C4-2B (cell line): ENCODE results near the gene CD300LD.
"Not testable (repeated sequence)": the region's sequence is repeated elsewhere in the genome, so short reads cannot be mapped to it uniquely, and the experiment has no call there.

Source experiments
- H3K27ac ChIP-seq: fragments of 450-650 bp; 2 replicates; pipeline ENCODE4 v1.5.1; 2017
- ZFX ChIP-seq: fragments of 450-650 bp; IDR thresholded peaks from 2 replicates; pipeline ENCODE4 v1.6.1; 2017
- TF ChIP-seq, protein P1 (sequence below): fragments of 450-650 bp; conservative IDR thresholded peaks from 2 replicates; pipeline ENCODE4 v1.5.1; 2017; ENCODE audit warnings: mild to moderate bottlenecking

Gene CD300LD

DNA sequence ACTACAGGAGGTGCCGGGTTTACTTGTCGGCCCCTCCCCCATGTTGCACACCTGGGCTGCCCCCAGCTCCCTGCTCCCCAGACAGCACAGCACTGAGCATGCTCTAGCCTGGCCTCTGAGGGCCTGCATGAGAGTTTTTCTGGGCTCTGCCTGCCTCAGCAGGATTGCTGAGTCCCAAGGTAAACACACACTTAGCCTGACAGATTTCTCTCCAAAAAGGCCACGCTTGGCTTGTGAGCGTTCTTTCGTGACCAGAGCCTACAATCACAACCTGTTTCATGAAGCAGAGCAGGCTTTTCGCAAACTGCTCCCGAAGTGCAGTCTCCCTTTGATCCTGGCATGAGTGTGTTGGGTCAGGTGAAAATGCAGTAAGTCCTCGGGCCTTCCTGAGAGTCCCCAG lies 41.2 kb upstream of the CD300LD start:
- H3K27ac ChIP-seq, result no peak overlapping the region
- TF ChIP-seq, protein P1, sequence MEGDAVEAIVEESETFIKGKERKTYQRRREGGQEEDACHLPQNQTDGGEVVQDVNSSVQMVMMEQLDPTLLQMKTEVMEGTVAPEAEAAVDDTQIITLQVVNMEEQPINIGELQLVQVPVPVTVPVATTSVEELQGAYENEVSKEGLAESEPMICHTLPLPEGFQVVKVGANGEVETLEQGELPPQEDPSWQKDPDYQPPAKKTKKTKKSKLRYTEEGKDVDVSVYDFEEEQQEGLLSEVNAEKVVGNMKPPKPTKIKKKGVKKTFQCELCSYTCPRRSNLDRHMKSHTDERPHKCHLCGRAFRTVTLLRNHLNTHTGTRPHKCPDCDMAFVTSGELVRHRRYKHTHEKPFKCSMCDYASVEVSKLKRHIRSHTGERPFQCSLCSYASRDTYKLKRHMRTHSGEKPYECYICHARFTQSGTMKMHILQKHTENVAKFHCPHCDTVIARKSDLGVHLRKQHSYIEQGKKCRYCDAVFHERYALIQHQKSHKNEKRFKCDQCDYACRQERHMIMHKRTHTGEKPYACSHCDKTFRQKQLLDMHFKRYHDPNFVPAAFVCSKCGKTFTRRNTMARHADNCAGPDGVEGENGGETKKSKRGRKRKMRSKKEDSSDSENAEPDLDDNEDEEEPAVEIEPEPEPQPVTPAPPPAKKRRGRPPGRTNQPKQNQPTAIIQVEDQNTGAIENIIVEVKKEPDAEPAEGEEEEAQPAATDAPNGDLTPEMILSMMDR, result no peak

DNA sequence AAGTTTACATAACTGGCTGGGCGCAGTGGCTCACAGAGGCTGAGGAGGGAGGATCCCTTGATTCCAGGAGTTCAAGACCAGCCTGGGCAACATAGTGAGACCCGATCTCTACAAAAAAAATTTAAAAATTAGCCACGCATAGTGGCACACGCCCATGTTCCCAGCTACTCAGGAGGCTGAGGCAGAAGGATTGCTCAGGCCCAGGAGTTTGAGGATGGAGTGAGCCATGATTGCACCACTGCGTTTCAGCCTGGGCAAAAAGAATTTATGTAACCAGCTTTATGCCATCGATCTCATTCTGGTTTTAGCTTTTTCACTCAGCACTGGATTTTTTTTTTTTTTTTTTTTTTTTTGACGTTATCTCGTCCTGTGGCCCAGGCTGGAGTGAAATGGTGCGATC lies 40.5 kb upstream of the CD300LD start:
- no peak overlapping the region for H3K27ac ChIP-seq
- TF ChIP-seq, protein P1, result no peak
- no peak for TF ChIP-seq ZFX

DNA sequence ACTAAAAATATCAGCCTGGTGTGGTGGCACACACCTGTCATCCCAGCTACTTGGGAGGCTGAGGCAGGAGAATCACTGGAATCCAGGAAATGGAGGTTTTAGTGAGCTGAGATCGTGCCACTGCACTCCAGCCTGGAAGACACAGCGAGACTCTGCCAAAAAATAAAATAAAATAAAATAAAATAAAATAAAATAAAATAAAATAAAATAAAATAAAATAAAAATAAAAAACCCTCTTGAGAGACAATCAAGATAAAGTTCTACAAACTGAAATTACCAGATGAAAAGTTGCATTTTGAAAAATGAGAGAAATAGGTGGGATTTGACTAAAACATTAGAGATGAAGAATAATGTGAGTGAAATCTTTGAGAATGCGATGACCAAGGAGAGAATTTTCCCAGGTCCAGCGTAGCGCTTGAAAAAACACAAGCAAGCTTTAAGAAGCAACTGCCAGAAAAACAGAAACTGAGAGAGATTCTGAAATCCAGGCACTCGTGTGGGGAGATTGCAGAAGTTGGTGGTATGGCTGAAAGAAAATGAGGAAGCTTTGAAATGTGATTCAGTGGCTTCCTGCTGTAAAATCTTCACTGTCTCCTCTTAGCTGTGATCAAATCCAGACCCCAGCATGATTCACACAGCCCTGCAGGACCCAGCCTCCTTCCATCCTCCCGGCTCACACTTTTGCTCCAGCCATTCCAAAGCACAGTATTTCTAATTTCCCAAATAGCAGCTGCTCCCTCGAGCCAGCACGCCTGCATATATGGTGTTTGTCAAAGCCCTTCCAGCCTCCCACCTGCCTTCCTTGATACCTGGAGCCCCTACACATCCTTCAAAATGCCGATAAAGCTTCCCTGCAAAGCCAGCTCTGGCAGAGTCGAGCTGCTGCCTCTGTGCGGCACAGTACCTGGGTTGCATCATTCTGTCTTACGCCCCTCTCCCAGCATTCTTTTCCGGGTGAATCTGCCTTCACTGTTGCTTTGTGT lies 39.7 kb upstream of the CD300LD start:
- TF ChIP-seq, protein P1, result no peak
- no peak for TF ChIP-seq ZFX
- H3K27ac ChIP-seq, result no peak overlapping the region

DNA sequence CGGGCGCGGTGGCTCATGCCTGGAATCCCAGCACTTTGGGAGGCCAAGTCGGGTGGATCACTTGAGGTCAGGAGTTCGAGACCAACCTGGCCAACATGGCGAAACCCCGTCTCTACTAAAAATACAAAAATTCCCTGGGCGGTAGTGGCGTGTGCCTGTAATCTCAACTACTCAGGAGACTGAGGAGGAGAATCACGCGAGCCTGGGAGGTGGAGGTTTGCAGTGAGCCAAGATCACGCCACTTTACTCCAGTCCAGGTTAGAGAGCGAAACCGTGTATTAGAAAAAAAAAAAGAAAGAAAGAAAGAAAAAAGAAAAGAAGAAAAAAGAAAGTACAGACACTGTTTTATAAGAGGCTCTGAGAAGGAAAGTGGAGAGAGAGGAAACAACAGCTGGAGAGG lies 38.2 kb upstream of the CD300LD start:
- not testable (repeated sequence) for H3K27ac ChIP-seq

DNA sequence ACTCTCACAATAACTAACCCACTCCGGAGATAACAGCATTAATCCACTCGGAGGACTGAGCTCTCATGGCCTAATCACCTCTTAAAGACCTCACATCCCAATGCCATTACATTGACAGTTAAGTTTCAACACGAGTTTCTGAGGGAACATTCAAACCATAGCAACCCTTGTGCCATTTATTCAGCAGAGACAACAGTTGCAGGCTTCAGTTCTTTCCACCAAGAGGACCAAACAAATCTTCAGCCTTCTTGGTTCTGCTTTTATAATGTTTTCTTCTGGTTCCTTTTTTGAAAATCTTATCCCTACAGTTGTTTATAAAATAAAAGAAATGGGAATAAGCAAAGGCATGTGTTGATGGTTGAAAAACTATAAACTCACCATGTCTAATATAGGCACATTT lies 33.6 kb upstream of the CD300LD start:
- TF ChIP-seq ZFX, result no peak
- TF ChIP-seq, protein P1, result no peak
- H3K27ac ChIP-seq, result no peak overlapping the region

DNA sequence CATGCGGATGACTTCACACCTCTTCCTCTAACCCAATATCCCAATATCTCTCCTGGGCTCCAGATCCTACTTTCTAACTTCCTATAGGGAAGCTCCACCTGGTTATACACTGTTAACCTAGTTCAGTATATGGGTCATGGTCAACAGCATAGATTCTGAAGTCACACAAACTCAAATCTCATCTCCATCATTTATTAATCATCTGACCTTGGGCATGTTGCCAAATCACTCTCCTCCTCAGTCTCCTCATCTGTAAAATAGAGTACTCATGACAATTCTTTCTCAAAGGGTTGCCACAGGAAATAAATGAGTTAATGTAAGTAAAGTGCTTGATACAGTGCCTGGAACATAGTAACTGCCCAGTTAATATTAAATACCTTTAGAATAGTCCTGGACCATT lies 32.0 kb upstream of the CD300LD start:
- TF ChIP-seq ZFX, result no peak
- TF ChIP-seq, protein P1, result no peak

DNA sequence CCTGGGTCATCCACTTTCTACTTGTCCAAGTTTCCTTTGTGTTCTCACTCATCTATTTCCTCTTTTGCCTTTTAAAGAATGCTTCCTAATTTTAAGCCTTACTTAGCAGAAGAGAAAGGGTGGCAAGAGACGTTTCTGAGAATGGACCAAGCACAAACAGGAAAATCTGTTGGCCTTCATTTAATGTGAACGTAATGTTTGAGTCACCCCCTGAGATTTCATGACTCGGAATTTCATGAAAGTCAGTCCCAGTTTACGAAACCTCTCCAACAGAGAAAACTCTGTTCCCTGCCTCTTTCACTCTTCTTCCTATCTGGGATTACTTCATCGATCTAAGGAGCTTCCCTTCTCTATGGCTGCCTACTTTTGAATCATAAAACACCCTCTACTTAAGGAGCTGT lies 31.6 kb upstream of the CD300LD start, which contains the start of gene CD300E:
Gene CD300E (minus strand): TSS at position 46 of the 401 bp plus-strand sequence. CDS start 117 bp downstream, outside the sequence.
- TF ChIP-seq, protein P1, result no peak
- TF ChIP-seq ZFX, result no peak

More for the DNA sequence above, 32.0 kb upstream of the CD300LD start:
- H3K27ac ChIP-seq, result no peak overlapping the region

More for the DNA sequence above, 31.6 kb upstream of the CD300LD start, which contains the start of gene CD300E:
- no peak within 1 kb of the TSS for H3K27ac ChIP-seq
